ENCODE results near the gene RPS14. TPM values are rescaled to one million over a fixed set of nuclear protein-coding genes. Genes with fewer than 3 reads are reported as not detected.

Gene RPS14
- total RNA-seq, 1 donor from 2014 or later = 1,465 TPM

- Mint-ChIP-seq H3K4me3 (ENCODE audit: unreplicated experiment) (peak overlapping the region; percentile 92), H3K36me3 (ENCODE audit: unreplicated experiment) (peaks cover 11% of the 10 kb centered on the region), H3K4me1 (ENCODE audit: low read depth, unreplicated experiment) (peaks cover 32% of the 10 kb centered on the region), H3K9me3 (ENCODE audit: unreplicated experiment) (peaks cover 9% of the 10 kb centered on the region), H3K27ac (ENCODE audit: unreplicated experiment) (peak overlapping the region; percentile 100), H3K27me3 (ENCODE audit: unreplicated experiment) (peaks cover 11% of the 10 kb centered on the region)
- TF ChIP-seq, protein P1, sequence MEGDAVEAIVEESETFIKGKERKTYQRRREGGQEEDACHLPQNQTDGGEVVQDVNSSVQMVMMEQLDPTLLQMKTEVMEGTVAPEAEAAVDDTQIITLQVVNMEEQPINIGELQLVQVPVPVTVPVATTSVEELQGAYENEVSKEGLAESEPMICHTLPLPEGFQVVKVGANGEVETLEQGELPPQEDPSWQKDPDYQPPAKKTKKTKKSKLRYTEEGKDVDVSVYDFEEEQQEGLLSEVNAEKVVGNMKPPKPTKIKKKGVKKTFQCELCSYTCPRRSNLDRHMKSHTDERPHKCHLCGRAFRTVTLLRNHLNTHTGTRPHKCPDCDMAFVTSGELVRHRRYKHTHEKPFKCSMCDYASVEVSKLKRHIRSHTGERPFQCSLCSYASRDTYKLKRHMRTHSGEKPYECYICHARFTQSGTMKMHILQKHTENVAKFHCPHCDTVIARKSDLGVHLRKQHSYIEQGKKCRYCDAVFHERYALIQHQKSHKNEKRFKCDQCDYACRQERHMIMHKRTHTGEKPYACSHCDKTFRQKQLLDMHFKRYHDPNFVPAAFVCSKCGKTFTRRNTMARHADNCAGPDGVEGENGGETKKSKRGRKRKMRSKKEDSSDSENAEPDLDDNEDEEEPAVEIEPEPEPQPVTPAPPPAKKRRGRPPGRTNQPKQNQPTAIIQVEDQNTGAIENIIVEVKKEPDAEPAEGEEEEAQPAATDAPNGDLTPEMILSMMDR (IDR thresholded peaks at IDR 0.05; ENCODE audit: partially characterized antibody, unreplicated experiment) = no peak
- no peak for DNase-seq
Measured at GRCh38 chr5:150448334-150448733, 1.2 kb downstream of the RPS14 start.

- TF ChIP-seq, protein P1 (IDR thresholded peaks at IDR 0.05; ENCODE audit: partially characterized antibody, unreplicated experiment) = no peak
- no peak for DNase-seq
- peak overlapping the region; percentile 92 for H3K4me3 Mint-ChIP-seq (ENCODE audit: unreplicated experiment)
- H3K27me3 Mint-ChIP-seq (ENCODE audit: unreplicated experiment) = peaks cover 11% of the 10 kb centered on the region
- peak overlapping the region; percentile 54 for H3K27ac Mint-ChIP-seq (ENCODE audit: unreplicated experiment)
- H3K36me3 Mint-ChIP-seq (ENCODE audit: unreplicated experiment) = peaks cover 12% of the 10 kb centered on the region
- H3K4me1 Mint-ChIP-seq (ENCODE audit: low read depth, unreplicated experiment) = peaks cover 32% of the 10 kb centered on the region
- peaks cover 9% of the 10 kb centered on the region for H3K9me3 Mint-ChIP-seq (ENCODE audit: unreplicated experiment)
Measured at GRCh38 chr5:150447188-150447587, 2.4 kb downstream of the RPS14 start.

DNA sequence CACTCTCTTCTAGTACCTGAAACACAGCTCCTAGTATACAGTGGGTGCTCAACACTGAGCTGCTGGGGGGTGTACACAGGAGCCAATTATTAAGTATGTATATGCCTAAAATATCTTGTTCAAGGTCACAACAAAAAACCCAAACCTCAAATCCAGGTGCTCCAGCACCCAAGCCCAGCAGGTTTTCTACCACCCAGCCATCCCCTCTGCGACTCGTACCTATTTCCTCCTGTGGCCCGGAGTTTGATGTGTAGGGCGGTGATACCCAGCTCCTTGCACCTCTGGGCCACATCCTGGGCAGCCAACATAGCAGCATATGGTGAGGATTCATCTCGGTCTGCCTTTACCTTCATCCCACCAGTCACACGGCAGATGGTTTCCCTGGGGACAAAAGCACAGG, 3.0 kb downstream of the RPS14 start:
- DNase-seq = no peak
- H3K9me3 Mint-ChIP-seq (ENCODE audit: unreplicated experiment) = peaks cover 9% of the 10 kb centered on the region
- H3K4me1 Mint-ChIP-seq (ENCODE audit: low read depth, unreplicated experiment) = peaks cover 32% of the 10 kb centered on the region
- peak overlapping the region; percentile 54 for H3K27ac Mint-ChIP-seq (ENCODE audit: unreplicated experiment)
- peaks cover 11% of the 10 kb centered on the region for H3K27me3 Mint-ChIP-seq (ENCODE audit: unreplicated experiment)
- H3K4me3 Mint-ChIP-seq (ENCODE audit: unreplicated experiment) = peak overlapping the region; percentile 92
- H3K36me3 Mint-ChIP-seq (ENCODE audit: unreplicated experiment) = peaks cover 12% of the 10 kb centered on the region
- TF ChIP-seq, protein P1 (IDR thresholded peaks at IDR 0.05; ENCODE audit: partially characterized antibody, unreplicated experiment) = no peak

DNA sequence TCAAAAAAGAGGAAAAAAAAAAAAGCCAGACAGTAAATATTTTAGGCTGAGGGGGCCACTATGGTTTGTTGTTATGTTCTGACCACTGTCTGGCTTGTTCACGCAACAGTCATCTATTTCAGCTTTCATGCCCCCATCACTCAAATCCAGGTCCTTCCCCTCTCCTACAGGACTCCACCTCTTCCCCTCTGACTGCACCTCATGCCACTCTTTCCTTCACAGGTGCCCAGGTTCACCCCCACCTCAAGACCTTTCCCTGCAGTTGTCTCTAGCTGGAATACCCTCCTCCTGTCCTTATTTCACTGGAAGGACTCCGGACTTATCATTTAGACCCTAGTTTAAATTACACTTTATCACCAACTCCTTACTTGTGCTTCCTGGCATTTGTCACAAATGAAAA, 3.5 kb downstream of the RPS14 start:
- H3K9me3 Mint-ChIP-seq (ENCODE audit: unreplicated experiment) = peaks cover 10% of the 10 kb centered on the region
- TF ChIP-seq, protein P1 (IDR thresholded peaks at IDR 0.05; ENCODE audit: partially characterized antibody, unreplicated experiment) = no peak
- peak overlapping the region; percentile 92 for H3K4me3 Mint-ChIP-seq (ENCODE audit: unreplicated experiment)
- no peak for DNase-seq
- peak overlapping the region; percentile 54 for H3K27ac Mint-ChIP-seq (ENCODE audit: unreplicated experiment)
- H3K36me3 Mint-ChIP-seq (ENCODE audit: unreplicated experiment) = peaks cover 12% of the 10 kb centered on the region
- peaks cover 32% of the 10 kb centered on the region for H3K4me1 Mint-ChIP-seq (ENCODE audit: low read depth, unreplicated experiment)
- peaks cover 11% of the 10 kb centered on the region for H3K27me3 Mint-ChIP-seq (ENCODE audit: unreplicated experiment)

GRCh38 chr5:150444770-150445169, 4.8 kb downstream of the RPS14 start:
- H3K36me3 Mint-ChIP-seq (ENCODE audit: unreplicated experiment) = peaks cover 12% of the 10 kb centered on the region
- H3K27ac Mint-ChIP-seq (ENCODE audit: unreplicated experiment) = no peak overlapping the region
- H3K4me1 Mint-ChIP-seq (ENCODE audit: low read depth, unreplicated experiment) = peaks cover 32% of the 10 kb centered on the region
- peak overlapping the region; percentile 32 for H3K4me3 Mint-ChIP-seq (ENCODE audit: unreplicated experiment)
- TF ChIP-seq, protein P1 (IDR thresholded peaks at IDR 0.05; ENCODE audit: partially characterized antibody, unreplicated experiment) = no peak
- H3K27me3 Mint-ChIP-seq (ENCODE audit: unreplicated experiment) = peaks cover 11% of the 10 kb centered on the region
- H3K9me3 Mint-ChIP-seq (ENCODE audit: unreplicated experiment) = peaks cover 10% of the 10 kb centered on the region
- no peak for DNase-seq
